Activated CD4-positive, alpha-beta T cell treated with anti-CD3 and anti-CD28 coated beads, Interleukin-2, amount 50 U/mL, for 1 hour (primary cell): ENCODE data around the gene CLK2.
"Not testable (repeated sequence)": the region's sequence is repeated elsewhere in the genome, so short reads cannot be mapped to it uniquely, and the experiment has no call there.

Experiments used
- DNase-seq: peaks from one replicate; pipeline ENCODE4 v3.0.0-alpha.2; 2020

CLK2 gene

GRCh38 chr1:155295942-155296267 lies 22.6 kb upstream of the CLK2 start:
- DNase-seq: no peak

DNA sequence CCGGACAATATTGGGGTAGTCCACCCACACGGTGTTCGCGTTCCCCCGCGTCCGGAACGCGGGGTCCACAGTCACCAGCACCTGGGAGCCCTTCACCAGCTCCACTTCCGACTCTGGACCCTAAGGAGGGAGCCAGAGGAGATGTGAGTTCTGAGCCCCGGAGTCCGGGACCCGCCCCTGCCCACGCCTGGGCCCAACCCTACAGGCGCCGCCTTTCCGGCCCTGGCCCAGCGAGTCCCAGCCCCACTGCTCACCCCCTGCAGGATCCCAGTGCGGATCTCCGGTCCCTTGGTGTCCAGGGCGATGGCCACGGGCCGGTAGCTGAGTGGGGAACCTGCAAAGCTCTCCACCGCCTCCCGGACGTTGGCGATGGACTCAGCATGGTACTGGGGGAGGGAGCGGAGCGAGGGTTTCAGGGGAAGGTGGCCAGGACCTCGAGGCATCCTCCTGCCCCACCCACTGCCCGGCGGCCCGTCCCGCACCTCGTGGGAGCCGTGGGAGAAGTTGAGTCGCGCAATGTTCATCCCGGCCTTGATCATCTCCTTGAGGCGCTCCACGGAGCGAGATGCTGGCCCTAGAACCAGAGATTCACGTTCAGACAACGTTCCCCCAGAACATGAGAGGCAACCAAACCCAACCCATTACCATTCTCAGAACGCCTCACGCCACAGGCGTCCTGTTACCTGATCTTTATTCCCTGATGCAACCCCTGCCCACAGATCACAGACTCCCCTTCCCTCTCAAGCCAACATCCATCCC lies 22.1 kb upstream of the CLK2 start:
- DNase-seq: no peak

- DNase-seq: no peak
Observed at GRCh38 chr1:155294520-155295182, 21.3 kb upstream of the CLK2 start.

- no peak for DNase-seq
Observed at GRCh38 chr1:155293086-155293749, 19.9 kb upstream of the CLK2 start.

GRCh38 chr1:155291006-155291405 lies 17.7 kb upstream of the CLK2 start:
- DNase-seq: not testable (repeated sequence)

DNA sequence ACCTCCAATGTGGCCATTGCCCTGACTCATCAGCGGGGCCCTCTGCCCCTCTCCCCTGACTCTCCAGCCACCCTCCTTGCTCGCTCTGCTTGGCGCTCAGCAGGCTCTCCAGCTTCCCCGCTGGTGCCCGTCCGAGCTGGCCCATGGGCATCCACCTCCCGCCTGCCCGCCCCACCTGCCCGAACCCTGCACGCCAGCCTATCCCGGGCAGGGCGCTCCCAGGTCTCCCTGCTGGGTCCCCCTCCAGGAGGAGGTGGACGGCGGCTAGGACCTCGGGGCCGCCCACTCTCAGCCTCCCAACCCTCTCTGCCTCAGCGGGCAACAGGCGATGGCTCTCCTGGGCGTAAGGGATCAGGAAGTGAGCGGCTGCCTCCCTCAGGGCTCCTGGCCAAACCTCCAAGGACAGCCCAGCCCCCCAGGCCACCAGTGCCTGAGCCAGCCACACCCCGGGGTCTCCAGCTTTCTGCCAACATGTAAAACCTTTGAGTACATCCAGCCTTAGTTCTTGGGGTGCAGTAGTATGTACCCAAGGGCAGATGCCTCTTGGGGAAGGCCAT lies 14.8 kb upstream of the CLK2 start:
- DNase-seq: no peak

- no peak for DNase-seq
Observed at GRCh38 chr1:155286544-155286943, 13.2 kb upstream of the CLK2 start.

- DNase-seq: no peak
Observed at GRCh38 chr1:155285631-155286044, 12.3 kb upstream of the CLK2 start.

DNA sequence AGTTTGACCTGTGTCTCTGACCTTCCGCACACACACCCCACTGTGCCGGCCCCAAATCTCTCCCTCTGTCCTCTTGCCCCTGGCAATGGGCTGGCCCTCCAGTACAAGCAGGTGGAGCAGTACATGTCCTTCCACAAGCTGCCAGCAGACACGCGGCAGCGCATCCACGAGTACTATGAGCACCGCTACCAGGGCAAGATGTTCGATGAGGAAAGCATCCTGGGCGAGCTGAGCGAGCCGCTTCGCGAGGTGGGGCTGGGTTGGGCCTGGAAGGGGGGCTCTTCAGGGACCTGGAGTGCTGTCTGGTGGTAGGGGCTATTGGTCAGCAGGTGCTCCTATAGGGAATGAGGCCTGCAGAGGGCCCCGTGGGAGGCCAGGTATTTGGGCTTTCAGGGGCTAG lies 11.8 kb upstream of the CLK2 start:
- DNase-seq: no peak

GRCh38 chr1:155284476-155284875 lies 11.2 kb upstream of the CLK2 start:
- no peak for DNase-seq

DNA sequence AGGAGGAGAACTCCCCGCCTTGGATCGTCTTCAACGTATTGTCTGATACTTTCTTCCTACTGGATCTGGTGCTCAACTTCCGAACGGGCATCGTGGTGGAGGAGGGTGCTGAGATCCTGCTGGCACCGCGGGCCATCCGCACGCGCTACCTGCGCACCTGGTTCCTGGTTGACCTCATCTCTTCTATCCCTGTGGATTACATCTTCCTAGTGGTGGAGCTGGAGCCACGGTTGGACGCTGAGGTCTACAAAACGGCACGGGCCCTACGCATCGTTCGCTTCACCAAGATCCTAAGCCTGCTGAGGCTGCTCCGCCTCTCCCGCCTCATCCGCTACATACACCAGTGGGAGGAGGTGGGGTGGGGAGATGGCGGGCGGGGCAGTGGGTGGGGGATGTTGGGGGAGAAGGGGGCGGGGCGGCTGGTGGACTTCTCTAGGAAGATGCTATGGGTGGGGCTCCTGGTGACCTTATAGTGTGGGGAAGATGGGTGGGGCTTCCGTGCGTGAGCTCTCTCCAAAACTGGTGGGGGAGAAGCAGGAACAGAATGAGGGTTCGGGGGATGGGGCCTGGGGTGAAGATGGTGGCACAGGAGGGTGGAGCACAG lies 9.3 kb upstream of the CLK2 start:
- no peak for DNase-seq

DNA sequence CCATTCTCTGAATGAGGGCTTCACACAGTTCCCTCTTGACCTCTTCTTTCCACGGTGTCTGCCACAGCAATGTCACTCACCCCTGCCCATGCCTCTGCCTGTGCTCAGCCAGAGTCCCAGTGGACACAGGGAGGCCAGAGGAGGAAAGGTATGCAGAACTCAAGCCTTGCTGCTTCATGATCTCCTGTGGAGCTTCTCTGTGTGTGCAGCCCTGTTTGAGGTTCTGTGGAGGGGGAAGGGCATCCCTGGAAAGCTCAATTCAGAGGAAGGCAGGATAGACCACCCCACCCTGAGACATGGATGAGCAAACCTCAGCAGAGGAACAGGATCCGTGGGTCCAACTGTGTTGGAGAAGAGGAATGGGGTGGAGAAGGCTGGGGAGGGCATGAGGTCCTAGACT lies 6.0 kb upstream of the CLK2 start:
- DNase-seq: no peak

DNA sequence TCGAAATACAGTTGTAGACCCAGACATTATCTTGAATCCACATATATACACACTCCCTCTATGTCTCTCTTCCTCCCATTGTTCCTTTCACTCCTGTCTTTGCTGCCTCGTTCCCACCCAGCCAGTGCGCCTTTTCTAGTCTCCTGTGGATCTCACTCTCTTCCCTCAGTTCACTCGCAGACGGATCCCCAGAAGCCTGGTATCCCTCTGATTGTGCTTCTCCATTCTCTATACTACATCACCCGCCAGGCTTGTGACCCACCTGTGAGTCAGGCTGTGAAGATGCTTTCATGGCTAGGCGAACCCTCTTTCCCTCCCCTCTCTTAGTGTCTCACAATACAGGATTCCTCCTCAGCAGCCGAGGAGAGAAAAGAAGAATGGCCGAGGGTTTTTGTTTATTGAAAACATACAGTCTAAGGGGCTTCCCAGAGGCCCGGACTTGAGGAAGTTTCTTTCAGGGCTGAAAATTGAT lies 5.4 kb upstream of the CLK2 start:
- DNase-seq: no peak

DNA sequence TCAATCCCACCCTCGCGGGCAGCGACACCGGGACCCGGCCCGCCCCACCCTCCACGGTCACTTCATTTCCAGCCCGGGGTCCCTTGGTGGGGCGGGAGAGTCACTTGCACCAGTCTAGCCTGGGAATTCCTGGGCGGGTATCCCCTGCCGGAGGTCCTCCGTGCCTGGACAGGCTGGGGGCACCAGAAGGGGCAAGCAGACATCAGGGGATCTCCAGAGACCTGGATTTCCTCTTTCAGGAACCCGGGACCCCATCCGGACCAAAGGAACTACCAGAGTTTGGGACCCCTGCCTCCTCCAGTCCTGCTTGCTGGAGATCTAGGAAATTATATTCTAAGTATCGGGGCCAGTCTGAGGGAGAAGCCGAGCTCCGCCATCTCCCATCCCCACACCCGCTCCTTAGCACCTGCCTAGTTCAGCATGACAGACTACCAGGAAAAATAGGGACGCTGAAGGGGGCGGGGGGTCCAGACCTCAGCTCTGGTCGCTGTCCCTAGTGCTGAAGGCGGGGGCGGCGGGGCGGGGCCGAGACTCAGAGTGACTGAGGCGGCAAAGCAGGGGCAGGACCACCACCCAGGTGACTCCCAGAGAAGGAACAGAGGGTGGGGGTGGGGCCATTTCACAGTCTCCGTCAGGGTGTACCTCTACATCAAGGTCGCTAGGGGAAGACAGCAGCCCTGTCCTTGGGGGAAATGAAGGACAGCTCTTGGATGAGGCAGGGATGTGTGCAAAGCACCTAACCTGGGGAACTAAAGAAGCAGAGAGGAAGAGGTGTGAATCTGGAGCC lies 4.8 kb upstream of the CLK2 start:
- peak; percentile 74 for DNase-seq

- DNase-seq: peak; percentile 88
Observed at GRCh38 chr1:155277070-155277901, 4.0 kb upstream of the CLK2 start, which contains the start of gene HCN3. TSS of gene HCN3 (plus strand) at chr1:155277463. CDS start at chr1:155277591, 128 bp downstream.

DNA sequence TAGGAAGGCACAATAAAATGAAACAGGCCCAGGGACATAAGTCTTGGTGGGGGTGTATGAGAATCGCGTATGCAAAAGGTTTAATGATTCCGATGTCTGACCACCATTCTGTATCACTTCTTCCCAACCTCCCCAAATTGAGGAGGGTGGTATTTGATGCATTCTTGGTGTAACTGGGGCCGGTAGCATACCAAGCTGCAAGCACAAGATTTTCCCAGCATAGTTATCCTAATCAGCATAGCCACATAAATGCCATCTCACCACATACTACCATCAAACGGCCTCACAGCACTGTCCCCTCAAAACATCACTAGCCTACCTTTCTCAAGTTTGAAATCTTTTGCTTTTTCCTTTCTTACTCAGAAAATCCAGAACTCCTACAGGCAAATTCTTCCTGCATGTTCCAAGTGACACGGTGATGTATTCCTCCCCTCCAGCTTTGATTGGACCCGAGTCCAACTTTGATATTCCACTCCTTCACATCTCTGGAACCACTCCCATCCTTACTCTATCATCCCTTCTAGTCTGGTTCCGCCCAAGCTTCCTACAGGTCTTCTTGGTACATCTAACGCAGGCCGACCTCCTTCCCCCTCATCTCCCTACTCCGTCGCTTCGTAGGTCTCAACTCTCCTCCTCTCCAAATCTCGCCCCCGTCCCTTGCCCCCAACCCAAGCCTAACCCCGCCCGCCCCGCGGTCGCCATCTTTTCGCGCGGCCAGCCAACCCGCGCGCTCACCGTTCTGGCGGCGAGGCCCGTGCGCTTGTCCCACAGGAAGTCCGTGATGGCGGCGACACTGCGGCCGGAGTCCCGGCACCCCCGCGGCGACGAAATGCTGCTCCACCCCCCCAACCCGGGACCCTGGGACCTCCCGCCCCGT lies 600 bp downstream of the CLK2 start:
- DNase-seq: no peak

- DNase-seq: no peak
Observed at GRCh38 chr1:155269381-155269780, 3.9 kb downstream of the CLK2 start.

GRCh38 chr1:155268630-155269029 lies 4.7 kb downstream of the CLK2 start:
- DNase-seq: no peak

DNA sequence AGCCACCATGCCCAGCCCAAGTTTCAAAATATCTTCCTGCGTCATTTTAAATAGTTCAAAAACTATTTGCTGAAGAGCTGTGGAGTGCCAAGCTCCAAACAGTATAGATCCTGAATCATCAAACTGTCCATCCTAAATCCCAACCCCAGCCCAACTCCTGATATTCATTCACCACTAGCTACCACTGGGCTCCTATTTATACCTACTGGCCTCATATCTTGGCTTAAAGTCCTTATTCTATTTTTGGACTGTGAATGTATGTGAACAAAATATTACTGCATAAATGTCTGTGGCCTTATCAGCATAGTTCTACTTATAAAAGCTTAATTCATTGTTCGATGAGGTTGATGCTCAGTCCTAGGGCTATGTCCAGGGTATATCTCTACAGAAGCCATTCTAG lies 5.9 kb downstream of the CLK2 start:
- no peak for DNase-seq

- no peak for DNase-seq
Observed at GRCh38 chr1:155266553-155266952, 6.8 kb downstream of the CLK2 start.
